ENCODE data around the gene MORF4L1.

MORF4L1 gene

GRCh38 chr15:78942741-78943140 is 70.1 kb downstream of the MORF4L1 start:
- Histone ChIP-seq H3K4me3 (replicated peaks; ENCODE audit: low read depth, low read length) (peak overlapping the region; percentile 100), H3K27me3 (replicated peaks; ENCODE audit: control insufficient read depth, insufficient read depth, low read length) (no peaks in the 10 kb centered on the region), H3K36me3 (ENCODE audit: control insufficient read depth, insufficient read depth, low read length) (peaks cover 4% of the 10 kb centered on the region; the same call in 1 of the 2 replicates)
- no peak for DNase-seq (ENCODE audit: extremely low read depth, insufficient read length)
- TF ChIP-seq, protein P1, sequence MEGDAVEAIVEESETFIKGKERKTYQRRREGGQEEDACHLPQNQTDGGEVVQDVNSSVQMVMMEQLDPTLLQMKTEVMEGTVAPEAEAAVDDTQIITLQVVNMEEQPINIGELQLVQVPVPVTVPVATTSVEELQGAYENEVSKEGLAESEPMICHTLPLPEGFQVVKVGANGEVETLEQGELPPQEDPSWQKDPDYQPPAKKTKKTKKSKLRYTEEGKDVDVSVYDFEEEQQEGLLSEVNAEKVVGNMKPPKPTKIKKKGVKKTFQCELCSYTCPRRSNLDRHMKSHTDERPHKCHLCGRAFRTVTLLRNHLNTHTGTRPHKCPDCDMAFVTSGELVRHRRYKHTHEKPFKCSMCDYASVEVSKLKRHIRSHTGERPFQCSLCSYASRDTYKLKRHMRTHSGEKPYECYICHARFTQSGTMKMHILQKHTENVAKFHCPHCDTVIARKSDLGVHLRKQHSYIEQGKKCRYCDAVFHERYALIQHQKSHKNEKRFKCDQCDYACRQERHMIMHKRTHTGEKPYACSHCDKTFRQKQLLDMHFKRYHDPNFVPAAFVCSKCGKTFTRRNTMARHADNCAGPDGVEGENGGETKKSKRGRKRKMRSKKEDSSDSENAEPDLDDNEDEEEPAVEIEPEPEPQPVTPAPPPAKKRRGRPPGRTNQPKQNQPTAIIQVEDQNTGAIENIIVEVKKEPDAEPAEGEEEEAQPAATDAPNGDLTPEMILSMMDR (IDR thresholded peaks at IDR 0.05; ENCODE audit: insufficient read depth, low read length, poor library complexity, severe bottlenecking): no peak

DNA sequence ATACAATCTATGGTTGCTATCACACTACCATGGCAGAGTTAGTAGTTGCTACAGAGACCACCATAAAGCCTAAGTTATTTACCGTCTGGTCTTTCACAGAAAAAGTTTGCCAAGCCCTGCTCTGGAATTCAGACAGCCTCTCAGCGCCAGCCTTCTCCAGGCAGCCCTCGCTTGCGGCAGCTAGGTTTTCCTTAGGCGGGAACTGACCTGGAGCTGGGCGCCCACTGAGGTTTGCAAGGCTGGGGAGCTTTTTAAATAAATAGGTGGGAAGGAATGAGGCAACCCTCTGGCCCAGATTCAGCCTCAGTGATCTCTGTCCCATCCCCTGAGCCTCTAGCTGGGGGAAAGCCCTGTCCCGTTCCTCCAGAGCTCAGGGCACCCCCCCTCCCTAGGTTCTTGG is 71.0 kb downstream of the MORF4L1 start:
- no peak for DNase-seq (ENCODE audit: extremely low read depth, insufficient read length)
- H3K4me3 ChIP-seq (replicated peaks; ENCODE audit: low read depth, low read length): peak overlapping the region; percentile 100
- TF ChIP-seq, protein P1 (IDR thresholded peaks at IDR 0.05; ENCODE audit: insufficient read depth, low read length, poor library complexity, severe bottlenecking): no peak
- H3K36me3 ChIP-seq (ENCODE audit: control insufficient read depth, insufficient read depth, low read length): no peaks in the 10 kb centered on the region; the same call in 1 of the 2 replicates
- H3K27me3 ChIP-seq (replicated peaks; ENCODE audit: control insufficient read depth, insufficient read depth, low read length): no peaks in the 10 kb centered on the region

DNA sequence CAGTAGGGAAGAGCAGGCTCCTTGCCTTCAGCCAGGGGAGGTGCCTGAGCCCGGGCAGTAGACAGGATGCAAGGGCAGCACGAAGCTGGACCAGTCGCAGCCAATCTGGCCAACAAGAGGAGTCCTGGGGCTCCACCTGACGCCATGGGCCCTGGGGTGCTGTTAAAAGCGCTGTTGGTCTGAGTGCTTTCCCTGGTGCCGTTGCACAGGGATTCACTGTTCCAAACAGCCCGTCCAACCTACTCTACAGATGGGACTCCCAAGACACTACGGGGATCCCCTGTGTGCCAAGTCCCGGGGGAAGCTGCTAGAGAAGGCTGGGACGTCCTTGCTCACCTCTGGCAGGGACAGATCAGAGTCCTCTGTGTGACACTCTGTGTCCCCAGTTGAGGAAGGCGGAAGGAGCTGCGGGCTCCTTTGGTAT is 71.5 kb downstream of the MORF4L1 start:
- no peaks in the 10 kb centered on the region for H3K27me3 ChIP-seq (replicated peaks; ENCODE audit: control insufficient read depth, insufficient read depth, low read length)
- peak overlapping the region; percentile 100 for H3K4me3 ChIP-seq (replicated peaks; ENCODE audit: low read depth, low read length)
- no peaks in the 10 kb centered on the region; the same call in 1 of the 2 replicates for H3K36me3 ChIP-seq (ENCODE audit: control insufficient read depth, insufficient read depth, low read length)
- DNase-seq (ENCODE audit: extremely low read depth, insufficient read length): no peak
- TF ChIP-seq, protein P1 (IDR thresholded peaks at IDR 0.05; ENCODE audit: insufficient read depth, low read length, poor library complexity, severe bottlenecking): no peak

- Histone ChIP-seq H3K27me3 (replicated peaks; ENCODE audit: control insufficient read depth, insufficient read depth, low read length) (no peaks in the 10 kb centered on the region), H3K36me3 (ENCODE audit: control insufficient read depth, insufficient read depth, low read length) (no peaks in the 10 kb centered on the region; the same call in 1 of the 2 replicates), H3K4me3 (replicated peaks; ENCODE audit: low read depth, low read length) (peak within 1 kb of the TSS; percentile 100)
- peak; percentile 89 for DNase-seq (ENCODE audit: extremely low read depth, insufficient read length)
- TF ChIP-seq, protein P1 (IDR thresholded peaks at IDR 0.05; ENCODE audit: insufficient read depth, low read length, poor library complexity, severe bottlenecking): no peak
Measured at GRCh38 chr15:78944669-78945407, 72.1 kb downstream of the MORF4L1 start, which contains the start of gene CTSH. TSS of gene CTSH (minus strand) at chr15:78945046. CDS start at chr15:78944981, 65 bp downstream.

- TF ChIP-seq, protein P1 (IDR thresholded peaks at IDR 0.05; ENCODE audit: insufficient read depth, low read length, poor library complexity, severe bottlenecking): no peak
- no peaks in the 10 kb centered on the region for H3K36me3 ChIP-seq (ENCODE audit: control insufficient read depth, insufficient read depth, low read length)
- H3K27me3 ChIP-seq (replicated peaks; ENCODE audit: control insufficient read depth, insufficient read depth, low read length): no peaks in the 10 kb centered on the region
- no peak for DNase-seq (ENCODE audit: extremely low read depth, insufficient read length)
- no peak overlapping the region for H3K4me3 ChIP-seq (replicated peaks; ENCODE audit: low read depth, low read length)
Measured at GRCh38 chr15:78946493-78946892, 73.8 kb downstream of the MORF4L1 start.

All from GM06990 (cell line).